Smooth muscle cell of the umbilical artery (primary cell): ENCODE data around the gene COX8C. TPM values are rescaled to one million over a fixed set of nuclear protein-coding genes. Genes with fewer than 3 reads are reported as not detected.

ENCODE experiments used
- total RNA-seq: library from RNA; depleted of rRNA; stranded (reverse); fragments of >200 nt; gene quantifications from 2 replicates; pipeline ENCODE4 v1.2.3, GENCODE V29; 2014

The COX8C gene, protein sequence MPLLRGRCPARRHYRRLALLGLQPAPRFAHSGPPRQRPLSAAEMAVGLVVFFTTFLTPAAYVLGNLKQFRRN
- not detected in 2 replicates for total RNA-seq

GRCh38 chr14:93346926-93347721 is at the start of gene COX8C:
Gene COX8C, plus strand, starts transcription at chr14:93347182. Its CDS starts 87 bp downstream, at chr14:93347269.

GRCh38 chr14:93332853-93333630 is 13.9 kb upstream of the COX8C start, which contains the start of gene BTBD7:
Gene BTBD7, minus strand, starts transcription at chr14:93333036. Its CDS starts 36,985 bp downstream, at chr14:93296051.

Other genes starting within 250 kb of the COX8C start
- 9.8 and 37.6 TPM in 2 replicates for gene ITPK1, start 231.3 kb upstream of the COX8C start, total RNA-seq
- 22.4 and 24.6 TPM in 2 replicates for gene MOAP1, start 162.3 kb upstream of the COX8C start, total RNA-seq
- 8.0 and 14.0 TPM in 2 replicates for gene LYSET, start 161.9 kb upstream of the COX8C start, total RNA-seq
- 8.3 and 9.7 TPM in 2 replicates for gene GON7, start 140.1 kb upstream of the COX8C start, total RNA-seq
- 15.7 and 27.3 TPM in 2 replicates for gene UBR7, start 139.9 kb upstream of the COX8C start, total RNA-seq
- gene BTBD7, start 14.1 kb upstream of the COX8C start, total RNA-seq: 23.8 and 26.4 TPM in 2 replicates
- under 0.01 and 0.18 TPM in 2 replicates for gene UNC79, start 83.8 kb downstream of the COX8C start, total RNA-seq